A172 (cell line): ENCODE data around the gene AWAT2. TPM values are rescaled to one million over a fixed set of nuclear protein-coding genes. Genes with fewer than 3 reads are reported as not detected.
A peak's percentile ranks its signal among the peaks of the same experiment; 100 is the strongest.

Experiments used
- DNase-seq: peaks from one replicate; pipeline ENCODE4 v3.0.0-alpha.2; 2015; ENCODE audit warnings: low spot score
- total RNA-seq: library from RNA; depleted of rRNA; stranded (reverse); fragments of >200 nt; shearing (Covaris generic); gene quantifications from 2 replicates; pipeline ENCODE4 v1.2.3, GENCODE V29; 2014; rRNA removed

Gene AWAT2
- not detected in 2 replicates for total RNA-seq

DNA sequence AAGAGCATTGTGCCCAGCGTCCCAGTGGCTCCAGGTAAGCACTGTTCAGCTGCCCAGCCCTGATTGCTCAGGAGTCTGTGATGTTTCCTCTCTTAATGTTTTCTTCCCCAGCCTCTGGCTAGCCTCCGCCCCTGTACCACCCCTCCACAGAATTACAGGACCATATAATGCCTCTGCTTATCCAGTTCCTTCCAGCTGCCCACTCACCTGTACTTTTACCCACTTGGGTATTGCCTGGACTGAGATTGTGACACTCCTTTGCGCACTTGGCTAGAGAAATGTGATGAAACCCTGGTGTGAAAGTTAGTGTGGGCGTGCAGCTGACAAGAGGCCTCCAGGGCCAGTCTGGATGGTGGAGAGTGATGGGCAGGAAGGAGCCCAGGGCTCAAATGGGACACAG, at the start of gene AWAT2:
Gene AWAT2, minus strand, starts transcription at position 14 of the 400 bp plus-strand sequence. Its CDS starts 6 bp downstream, at position 8.
- no peak for DNase-seq

DNA sequence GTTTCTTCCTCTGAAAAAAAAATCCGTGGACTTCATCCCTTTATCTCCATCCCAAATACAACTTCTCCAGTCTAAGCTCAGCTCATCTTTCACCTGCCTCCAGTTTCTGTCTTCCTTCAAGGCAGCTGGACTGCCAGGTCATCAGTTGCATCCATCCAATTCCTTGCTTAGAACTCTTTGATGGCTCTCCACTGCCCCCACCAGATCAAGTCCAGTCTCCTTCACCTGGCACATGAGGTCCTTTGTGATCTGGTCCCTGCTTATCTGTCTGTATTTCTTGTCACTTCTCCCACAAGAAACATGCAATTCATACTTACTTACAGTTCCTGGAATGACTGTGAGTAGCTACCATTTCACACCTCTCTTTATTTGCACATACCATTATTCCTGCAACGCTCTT, 46.3 kb upstream of the AWAT2 start:
- DNase-seq, result peak; percentile 9

DNA sequence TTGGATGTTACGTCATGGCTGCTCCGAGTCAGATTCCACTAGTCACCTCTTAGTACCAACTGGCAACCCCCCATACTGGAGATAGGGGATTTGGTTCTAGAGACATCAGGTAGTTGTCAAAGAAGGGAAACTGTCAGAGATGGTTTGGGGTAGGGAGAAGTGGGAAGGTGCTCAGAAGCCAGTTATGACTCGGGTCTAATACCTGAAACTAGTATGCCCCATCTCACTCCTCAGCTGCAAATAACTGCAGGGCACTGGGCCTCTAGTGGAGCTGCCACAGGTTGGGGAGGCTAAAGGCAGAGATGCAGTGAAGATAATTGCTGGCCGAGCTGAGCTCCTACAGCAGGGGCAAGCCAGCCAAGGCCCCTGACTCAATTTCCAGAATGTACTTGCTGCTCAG, 42.5 kb upstream of the AWAT2 start:
- no peak for DNase-seq

DNA sequence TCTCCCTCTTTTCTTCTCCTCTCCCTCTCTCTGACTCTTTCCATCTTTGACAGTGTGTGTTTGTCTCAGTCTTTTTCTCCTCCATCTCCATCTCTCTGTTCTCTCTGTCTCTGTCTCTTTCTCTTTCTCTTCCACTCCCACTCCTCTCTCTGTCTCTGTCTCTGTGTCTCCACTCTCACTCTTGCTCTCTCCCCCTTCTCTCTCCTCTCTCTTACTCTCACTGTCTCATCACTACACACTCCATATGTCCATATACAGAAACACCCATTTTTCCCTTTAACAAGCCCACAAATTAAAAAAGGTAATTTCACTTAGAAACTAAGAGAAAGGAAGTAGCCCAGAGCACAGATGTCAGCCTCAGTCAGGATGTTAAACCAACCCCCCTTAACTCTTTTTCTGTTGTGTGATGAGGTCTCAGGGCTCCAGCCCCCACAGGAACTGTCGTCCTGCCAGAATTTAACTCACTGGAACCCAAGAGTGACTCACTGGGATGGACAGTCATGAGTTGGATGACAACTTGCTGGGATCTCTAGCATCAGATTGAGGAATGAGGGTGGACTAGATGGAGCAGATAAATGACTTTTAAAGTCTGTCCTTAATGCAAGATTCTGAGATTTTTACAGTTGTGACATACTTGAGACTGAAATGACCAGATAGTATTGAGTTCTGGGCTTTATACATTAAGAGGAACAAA, 40.0 kb upstream of the AWAT2 start:
- DNase-seq, result peak; percentile 19

GRCh38 chrX:70088751-70089150, 39.0 kb upstream of the AWAT2 start:
- no peak for DNase-seq

DNA sequence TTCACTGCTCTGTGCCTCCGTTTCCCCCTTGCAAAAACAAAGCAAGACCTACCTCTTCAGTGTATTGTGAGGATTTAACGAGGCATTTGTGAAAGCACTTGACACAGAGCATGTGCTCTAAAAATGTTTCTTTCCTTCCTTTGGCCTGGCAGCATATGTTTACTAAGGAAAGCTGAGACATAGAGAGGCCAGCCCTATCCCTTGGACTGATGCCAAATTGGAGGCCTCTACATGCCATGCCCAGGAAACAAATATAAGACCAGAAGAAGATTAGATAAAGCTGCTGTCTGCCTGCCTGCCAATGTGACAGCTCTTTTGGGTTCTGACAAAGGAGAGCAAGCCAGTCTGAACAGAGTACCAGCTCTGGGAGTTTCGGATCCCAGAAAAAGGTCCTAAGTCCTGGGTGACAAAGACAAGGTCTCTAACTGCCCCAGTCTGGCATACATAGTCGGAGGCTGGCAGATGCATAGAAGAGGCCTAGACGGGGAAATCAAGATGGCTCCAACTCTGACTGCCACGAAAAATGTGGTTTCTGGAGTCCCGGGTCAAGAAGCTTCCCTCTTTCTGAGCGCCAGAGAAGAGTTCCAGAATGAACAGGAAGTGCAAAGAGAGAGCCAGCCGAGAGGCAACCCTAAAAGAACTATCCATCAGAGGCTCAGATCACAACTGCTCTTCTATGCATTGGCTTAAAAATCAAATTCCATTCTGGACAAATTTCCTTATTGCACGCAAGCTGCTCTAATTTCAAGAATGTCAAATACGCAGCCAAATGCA, 38.3 kb upstream of the AWAT2 start:
- no peak for DNase-seq

DNA sequence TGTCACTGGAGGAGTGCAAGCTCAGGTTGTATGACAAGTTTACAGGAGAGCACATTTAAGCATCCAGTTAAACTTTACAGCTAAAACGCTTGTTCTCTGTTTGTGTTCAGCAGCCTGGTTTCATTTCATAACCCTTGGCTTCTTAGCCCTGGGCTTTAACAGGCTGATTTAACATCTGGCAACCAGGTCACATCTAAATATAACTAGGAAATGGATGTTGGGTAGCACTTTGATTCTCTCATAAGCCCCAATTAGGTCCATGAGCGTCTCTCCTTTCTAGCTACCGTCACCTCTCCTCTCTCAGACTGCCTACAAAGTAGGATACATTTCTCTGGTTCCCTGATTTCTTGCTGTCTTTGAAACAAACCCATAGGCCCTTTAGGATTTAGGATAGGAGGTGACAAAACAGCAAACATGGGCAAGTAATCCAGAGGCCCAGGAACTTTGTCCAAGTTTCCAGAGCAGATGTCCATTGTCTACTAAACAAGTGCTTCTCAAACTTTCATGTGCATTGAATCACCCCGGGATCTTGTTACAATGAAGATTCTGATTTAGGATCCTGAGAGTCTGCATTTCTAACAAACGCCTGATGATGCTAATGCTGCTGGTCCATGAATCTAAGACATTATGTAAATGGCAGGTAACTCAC, 35.0 kb upstream of the AWAT2 start:
- no peak for DNase-seq

DNA sequence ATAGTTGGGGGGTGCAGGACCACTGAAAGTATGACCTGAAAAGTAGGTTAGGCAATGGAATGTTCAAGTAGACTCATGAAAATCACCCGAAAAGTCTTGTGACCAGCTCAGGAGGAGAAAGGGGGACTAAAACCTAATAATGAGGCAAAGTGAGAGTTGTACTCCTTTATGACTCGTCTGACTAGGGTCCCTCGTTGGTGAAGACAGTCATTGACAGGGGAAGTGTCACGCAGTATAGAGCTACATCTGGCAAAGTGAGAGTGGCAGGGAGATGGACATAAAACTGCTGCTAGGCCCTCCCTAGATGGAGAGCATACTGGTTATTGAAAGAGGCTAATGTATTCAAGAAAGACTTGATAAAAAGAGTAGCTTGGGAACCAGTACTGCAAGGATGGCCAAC, 33.0 kb upstream of the AWAT2 start:
- DNase-seq, result no peak

DNA sequence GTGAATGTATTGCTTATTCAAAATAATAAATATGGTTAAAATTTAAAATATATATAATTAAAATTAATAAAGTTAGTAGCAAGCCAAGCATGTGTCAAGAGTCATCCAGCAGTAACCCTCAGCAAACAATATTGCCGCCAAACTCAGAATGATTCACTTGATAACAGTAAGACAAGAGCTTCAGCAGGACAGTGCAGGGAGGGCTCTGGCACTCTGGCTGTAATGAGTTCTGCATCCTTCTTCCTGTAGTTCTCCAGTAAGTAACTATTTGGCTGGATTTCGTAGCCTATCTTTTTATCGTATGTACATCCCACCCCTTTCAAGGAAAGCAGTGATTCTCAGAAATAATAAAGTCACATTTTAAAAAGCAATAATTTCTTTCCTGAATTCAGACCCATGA, 30.1 kb upstream of the AWAT2 start:
- no peak for DNase-seq

DNA sequence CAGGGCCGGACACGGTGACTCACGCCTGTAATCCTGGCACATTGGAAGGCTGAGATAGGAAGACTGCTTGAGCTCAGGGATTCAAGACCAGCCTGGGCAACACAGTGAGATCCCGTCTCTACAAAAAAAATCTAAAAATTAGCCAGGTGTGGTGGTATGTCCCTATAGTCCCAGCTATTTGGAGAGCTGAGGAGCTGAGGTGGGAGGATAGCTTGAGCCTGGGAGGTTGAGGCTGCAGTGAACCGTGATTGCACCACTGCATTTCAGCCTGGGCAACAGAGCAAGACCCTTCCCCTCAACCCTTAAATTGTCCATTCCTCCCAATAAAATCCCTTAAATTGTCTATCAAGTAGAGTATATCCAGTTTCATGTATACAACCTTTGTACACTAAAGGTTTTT, 29.6 kb upstream of the AWAT2 start:
- no peak for DNase-seq

DNA sequence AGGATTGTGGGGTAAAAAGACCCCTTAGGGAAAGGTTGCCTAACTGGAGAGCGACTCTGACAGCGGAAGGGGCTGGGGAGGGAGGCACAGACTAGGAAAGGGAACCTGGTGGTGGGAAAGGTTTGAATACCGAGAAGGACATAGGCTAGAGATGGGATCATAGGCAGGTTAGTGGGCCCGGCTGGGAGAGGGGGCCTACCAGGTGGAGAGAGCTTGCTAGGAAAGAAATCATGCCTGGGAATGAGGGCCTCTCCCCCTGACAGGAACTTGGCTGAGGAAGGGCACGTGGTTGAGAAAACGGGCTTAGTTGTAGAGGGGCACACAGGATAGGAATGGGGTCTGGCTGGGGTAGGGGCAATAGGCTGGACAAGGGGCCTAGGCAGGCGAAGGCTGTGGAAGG, 16.9 kb upstream of the AWAT2 start:
- no peak for DNase-seq

GRCh38 chrX:70062961-70063550, 13.3 kb upstream of the AWAT2 start:
- DNase-seq, result no peak

DNA sequence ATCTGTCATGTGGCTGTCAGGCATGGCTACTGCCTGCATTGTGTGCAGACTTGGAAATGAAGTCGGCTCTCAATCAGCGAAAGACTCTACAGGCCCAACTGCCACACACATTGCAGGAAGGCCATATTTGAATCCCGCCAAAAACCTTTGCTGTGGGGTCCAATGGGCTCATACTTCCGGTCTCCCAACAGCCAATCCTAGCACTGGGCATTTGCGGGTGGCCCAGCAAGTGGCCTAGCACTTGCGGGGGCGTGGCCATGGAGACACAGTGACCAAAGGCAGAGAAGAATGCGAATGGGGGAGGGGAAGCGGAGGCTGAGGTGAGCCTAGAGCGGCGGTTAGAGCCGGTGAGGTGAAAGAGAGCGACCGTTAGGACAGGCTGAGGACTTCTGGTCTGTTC, 12.3 kb upstream of the AWAT2 start, which contains the start of gene OTUD6A:
Gene OTUD6A, plus strand, starts transcription at position 382 of the 400 bp plus-strand sequence. CDS start 68 bp downstream, outside the sequence.
- no peak for DNase-seq

DNA sequence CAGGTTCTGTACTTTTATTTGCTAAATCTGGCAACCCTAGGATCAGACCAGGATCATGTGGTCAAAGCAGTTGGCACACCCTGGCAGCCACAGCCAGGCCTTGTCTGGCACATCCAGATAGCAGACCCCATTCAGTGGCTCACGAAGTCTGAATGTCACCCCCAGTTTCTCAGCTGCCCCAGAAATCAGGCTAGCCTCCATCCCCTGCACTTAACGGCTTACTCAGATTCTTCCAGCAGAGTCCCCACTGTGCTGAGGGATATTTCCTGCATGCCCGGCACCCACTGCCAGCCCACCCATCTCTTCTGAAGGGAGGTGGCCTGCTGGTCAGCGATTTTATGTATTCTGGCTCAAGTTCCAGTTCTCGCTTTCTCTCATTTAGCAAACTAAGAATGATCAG, 4.7 kb upstream of the AWAT2 start:
- DNase-seq, result no peak

DNA sequence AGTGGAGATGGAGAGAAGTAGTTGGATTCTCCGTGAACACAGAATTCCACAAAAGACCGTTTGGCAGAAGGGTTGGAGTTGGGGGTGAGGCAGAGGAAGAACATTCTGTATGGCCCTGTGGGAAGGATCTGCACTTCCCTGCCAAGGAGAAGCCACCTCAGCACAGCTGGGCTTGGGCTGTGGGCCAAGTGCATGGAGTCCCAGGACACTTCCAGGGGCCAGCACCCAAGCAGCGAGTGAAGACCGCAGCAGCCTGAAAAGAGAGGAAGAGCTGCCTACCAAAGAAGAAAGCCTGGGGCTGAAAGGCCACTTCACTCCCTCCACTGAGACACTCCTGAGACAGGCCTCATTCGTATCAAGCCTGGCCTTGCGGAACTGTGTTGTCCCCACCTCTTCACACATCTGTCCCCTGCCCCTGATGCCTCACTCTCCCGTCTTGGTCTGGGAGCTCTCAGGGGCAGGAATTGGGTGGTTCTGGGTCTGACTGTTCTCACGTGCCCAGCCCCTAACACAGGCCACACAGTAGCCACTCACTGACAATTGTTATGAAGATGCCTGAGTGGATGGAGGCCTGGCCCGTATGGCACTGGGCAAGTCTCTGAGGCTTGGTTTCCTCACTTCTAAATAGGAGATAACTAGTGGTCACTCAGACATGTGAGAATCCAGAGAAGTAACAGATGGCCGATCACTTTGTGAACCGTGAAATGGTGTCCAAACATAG, 3.3 kb upstream of the AWAT2 start:
- no peak for DNase-seq

DNA sequence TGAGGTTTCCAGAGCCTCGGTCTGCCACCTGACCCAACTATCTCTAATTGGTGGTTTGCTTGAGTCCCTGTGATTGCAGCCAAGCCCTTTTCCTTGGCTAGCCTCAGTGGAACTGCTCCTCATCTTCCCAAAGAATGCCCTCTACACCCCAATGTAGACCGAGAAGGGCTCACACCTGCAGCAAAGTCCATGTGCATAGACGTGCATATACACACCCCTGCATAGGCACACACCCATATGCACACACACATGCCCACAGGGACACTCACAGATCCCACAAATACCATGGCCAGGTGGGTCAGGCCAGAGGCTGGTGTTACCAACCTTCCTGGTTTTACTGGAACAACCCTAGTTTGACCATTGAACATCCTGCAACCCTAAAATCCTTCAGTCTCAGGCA, 332 bp downstream of the AWAT2 start:
- DNase-seq, result no peak

DNA sequence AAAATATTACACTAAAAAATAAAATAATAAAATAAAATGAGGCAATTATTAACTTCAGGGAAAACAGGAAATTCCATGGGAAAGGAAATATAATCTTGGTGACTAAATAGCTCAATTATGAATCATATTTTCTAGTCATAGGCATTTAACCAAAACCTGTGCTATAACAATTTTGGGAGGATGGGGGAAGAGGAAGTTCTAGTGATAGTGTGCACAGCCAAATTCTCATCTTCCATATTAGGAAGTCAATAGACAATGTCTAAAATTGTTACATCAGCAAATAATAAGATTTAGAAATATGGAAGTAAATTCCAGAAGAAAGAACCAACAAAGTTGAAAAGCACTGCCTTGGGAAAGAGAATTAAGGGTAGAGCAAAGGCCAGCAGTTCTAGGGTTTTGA, 2.8 kb downstream of the AWAT2 start:
- peak; percentile 4 for DNase-seq

GRCh38 chrX:70044541-70045245, 5.0 kb downstream of the AWAT2 start:
- DNase-seq, result no peak

DNA sequence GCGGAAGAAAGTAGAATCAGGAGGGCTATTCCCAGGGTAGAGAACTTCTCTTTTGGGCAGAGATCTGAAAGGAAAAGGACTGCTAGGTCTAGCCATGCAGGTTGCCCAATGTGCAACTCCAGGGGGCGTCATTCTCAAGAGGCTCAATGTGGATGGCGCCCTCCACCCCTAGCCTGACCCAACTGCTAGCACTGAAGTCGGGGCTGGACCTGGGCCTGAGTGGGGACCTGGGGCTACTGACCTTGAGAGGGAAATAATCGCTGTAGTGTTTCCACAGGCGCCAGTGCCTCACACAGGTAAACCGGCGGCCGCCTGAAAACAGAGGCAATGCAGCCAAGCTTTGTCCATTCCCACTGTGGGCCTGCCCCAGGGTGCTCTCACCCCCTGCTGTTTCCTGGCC, 6.1 kb downstream of the AWAT2 start:
- no peak for DNase-seq

DNA sequence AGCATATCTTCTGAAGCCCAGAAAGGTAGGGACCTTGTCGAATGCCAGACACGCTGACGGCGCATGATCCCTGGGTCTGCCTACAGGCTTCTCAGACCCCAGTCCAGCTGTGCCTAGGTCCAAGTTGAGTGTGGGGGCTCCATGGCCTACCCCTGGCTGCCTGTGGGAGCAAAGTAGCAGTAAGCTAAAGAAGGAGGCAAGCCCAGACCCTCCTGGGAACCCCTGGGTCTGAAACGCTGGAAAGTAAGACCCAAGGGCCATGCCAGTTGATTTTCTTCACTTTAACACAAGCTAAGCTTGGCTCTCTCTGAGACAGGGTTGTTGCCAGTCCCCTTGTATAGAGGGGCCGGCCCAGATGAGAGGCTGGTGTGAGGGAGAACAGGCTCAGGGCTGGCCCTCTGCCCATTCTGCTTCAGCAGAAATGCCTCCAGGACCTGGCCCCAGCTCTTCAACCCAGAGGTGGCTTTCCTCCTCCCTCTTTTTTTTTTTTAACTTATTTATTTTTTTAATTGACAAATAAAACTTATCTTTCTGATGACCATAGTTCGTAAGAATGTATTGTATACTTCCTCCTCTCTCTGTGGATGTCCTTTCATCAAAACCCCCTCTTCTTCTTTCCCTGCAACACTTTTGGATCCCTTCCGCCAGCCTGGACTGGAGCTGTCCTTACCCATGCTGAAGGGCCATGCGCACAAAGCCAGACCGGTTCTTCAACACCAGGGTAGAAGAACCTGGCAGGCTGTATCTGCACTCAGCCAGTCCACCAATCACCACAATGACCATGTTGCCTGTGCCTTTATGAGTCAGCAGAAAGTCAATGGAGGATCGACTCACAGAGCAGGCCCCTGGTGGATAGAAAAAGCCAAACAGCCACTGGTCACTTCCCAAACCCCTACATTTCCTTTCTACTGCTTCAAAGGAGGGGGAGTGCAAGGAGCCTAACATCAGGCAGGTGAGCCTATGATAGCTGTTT, 7.1 kb downstream of the AWAT2 start:
- no peak for DNase-seq
